ENCODE data around the gene MORN4.

GRCh38 chr10:97627731-97628130, 5.6 kb downstream of the MORN4 start:
- TF ChIP-seq POLR2AphosphoS5 (IDR thresholded peaks at IDR 0.05; ENCODE audit: low read depth, low read length), result no peak
- TF ChIP-seq REST (IDR thresholded peaks at IDR 0.05; ENCODE audit: insufficient read depth in 1 of 2, low read depth in 2 of 2, low read length in 2 of 2), result no peak
